ENCODE data around the gene FAM50B.

Gene FAM50B

GRCh38 chr6:3865463-3865862 is 16.3 kb downstream of the FAM50B start:
- Histone ChIP-seq H3K9me3 (ENCODE audit: control insufficient read depth in 2 of 2, low read length in 2 of 2) (no peaks in the 10 kb centered on the region), H3K9ac (ENCODE audit: low read length in 2 of 2) (no peak overlapping the region), H3K4me1 (ENCODE audit: control insufficient read depth, insufficient read depth, low read length) (no peaks in the 10 kb centered on the region), H3K27me3 (ENCODE audit: control insufficient read depth in 1 of 2, insufficient read depth in 2 of 2, low read length in 2 of 2) (no peaks in the 10 kb centered on the region), H3K36me3 (ENCODE audit: control insufficient read depth in 2 of 2, insufficient read depth in 2 of 2, low read length in 2 of 2) (no peaks in the 10 kb centered on the region), H3K27ac (ENCODE audit: low read length) (no peak overlapping the region), H3K4me3 (ENCODE audit: low read length in 2 of 2) (no peak overlapping the region)

DNA sequence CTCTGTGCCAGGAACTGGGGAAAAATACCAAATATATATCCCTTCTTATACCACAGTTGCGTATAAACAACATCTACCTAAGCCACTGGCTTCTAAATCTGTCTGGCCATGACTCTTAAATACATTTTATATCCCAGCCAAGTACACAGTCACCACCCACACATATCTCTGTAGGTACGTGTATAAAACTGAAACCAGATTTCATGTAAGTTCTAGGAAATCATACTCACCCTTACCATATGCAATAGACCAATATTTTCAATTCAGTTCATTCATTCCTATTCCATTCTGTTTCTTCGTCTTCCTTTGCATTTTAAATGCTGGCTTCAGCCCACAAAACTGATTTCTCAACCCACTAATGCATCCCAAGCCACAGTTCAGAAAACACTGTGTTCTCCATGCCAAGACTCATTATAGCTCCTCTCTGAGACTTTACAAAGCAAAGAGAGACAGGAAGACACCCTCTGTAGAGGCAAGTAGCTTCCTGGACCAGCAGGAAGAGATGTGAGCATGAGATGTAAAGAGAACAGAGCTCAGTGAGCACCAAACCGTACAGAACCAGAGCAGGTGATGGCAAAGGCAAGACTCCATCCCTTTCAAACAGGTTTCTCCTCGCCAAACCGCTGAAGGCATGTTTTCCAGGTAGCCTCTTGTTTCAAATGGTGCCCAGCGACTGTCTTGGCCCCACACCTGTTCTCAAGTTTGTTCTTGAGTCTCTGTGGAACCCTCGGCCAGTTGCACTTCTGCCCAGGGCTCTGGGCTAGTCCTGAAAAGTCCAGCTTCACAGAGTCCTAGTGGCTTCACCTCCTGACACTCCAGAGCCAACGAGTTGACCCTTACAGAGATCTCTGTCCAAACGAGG is 18.7 kb downstream of the FAM50B start:
- Histone ChIP-seq H3K9me3 (ENCODE audit: control insufficient read depth in 2 of 2, low read length in 2 of 2) (no peaks in the 10 kb centered on the region), H3K4me1 (ENCODE audit: control insufficient read depth, insufficient read depth, low read length) (no peaks in the 10 kb centered on the region), H3K27ac (ENCODE audit: low read length) (no peak overlapping the region), H3K4me3 (ENCODE audit: low read length in 2 of 2) (no peak overlapping the region), H3K36me3 (ENCODE audit: control insufficient read depth in 2 of 2, insufficient read depth in 2 of 2, low read length in 2 of 2) (no peaks in the 10 kb centered on the region), H3K27me3 (ENCODE audit: control insufficient read depth in 1 of 2, insufficient read depth in 2 of 2, low read length in 2 of 2) (no peaks in the 10 kb centered on the region), H3K9ac (ENCODE audit: low read length in 2 of 2) (no peak overlapping the region)

- Histone ChIP-seq H3K4me1 (ENCODE audit: control insufficient read depth, insufficient read depth, low read length) (no peaks in the 10 kb centered on the region), H3K9ac (ENCODE audit: low read length in 2 of 2) (no peak overlapping the region), H3K4me3 (ENCODE audit: low read length in 2 of 2) (no peak overlapping the region), H3K36me3 (ENCODE audit: control insufficient read depth in 2 of 2, insufficient read depth in 2 of 2, low read length in 2 of 2) (no peaks in the 10 kb centered on the region), H3K9me3 (ENCODE audit: control insufficient read depth in 2 of 2, low read length in 2 of 2) (no peaks in the 10 kb centered on the region), H3K27ac (ENCODE audit: low read length) (no peak overlapping the region), H3K27me3 (ENCODE audit: control insufficient read depth in 1 of 2, insufficient read depth in 2 of 2, low read length in 2 of 2) (no peaks in the 10 kb centered on the region)
Observed at GRCh38 chr6:3868544-3868943, 19.4 kb downstream of the FAM50B start.

DNA sequence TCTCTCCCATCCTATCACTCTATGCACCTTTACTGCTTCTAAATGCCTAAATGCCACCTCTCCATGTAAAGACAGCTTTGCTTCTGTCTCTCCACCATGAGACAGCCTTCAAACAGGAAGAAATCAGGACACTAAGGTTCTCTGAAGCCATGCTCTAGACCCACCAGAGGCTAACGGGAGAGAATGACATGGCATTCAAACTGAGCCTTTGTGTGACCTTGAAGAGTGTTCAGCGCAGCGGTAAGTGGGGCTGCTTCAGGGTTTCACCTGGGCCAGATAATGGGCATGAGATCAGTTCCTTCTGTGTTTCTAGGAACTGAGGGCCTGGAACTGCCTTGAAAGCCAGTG is 20.1 kb downstream of the FAM50B start:
- Histone ChIP-seq H3K9ac (ENCODE audit: low read length in 2 of 2) (no peak overlapping the region), H3K4me3 (ENCODE audit: low read length in 2 of 2) (no peak overlapping the region), H3K27me3 (ENCODE audit: control insufficient read depth in 1 of 2, insufficient read depth in 2 of 2, low read length in 2 of 2) (no peaks in the 10 kb centered on the region), H3K27ac (ENCODE audit: low read length) (no peak overlapping the region), H3K9me3 (ENCODE audit: control insufficient read depth in 2 of 2, low read length in 2 of 2) (no peaks in the 10 kb centered on the region), H3K4me1 (ENCODE audit: control insufficient read depth, insufficient read depth, low read length) (no peaks in the 10 kb centered on the region), H3K36me3 (ENCODE audit: control insufficient read depth in 2 of 2, insufficient read depth in 2 of 2, low read length in 2 of 2) (no peaks in the 10 kb centered on the region)

GRCh38 chr6:3869632-3870527 is 20.7 kb downstream of the FAM50B start:
- Histone ChIP-seq H3K36me3 (ENCODE audit: control insufficient read depth in 2 of 2, insufficient read depth in 2 of 2, low read length in 2 of 2) (no peaks in the 10 kb centered on the region), H3K27me3 (ENCODE audit: control insufficient read depth in 1 of 2, insufficient read depth in 2 of 2, low read length in 2 of 2) (no peaks in the 10 kb centered on the region), H3K4me3 (ENCODE audit: low read length in 2 of 2) (no peak overlapping the region), H3K4me1 (ENCODE audit: control insufficient read depth, insufficient read depth, low read length) (no peaks in the 10 kb centered on the region), H3K9ac (ENCODE audit: low read length in 2 of 2) (no peak overlapping the region), H3K9me3 (ENCODE audit: control insufficient read depth in 2 of 2, low read length in 2 of 2) (no peaks in the 10 kb centered on the region), H3K27ac (ENCODE audit: low read length) (no peak overlapping the region)

GRCh38 chr6:3870528-3870925 is 21.4 kb downstream of the FAM50B start:
- Histone ChIP-seq H3K4me3 (ENCODE audit: low read length in 2 of 2) (no peak overlapping the region), H3K27me3 (ENCODE audit: control insufficient read depth in 1 of 2, insufficient read depth in 2 of 2, low read length in 2 of 2) (no peaks in the 10 kb centered on the region), H3K9me3 (ENCODE audit: control insufficient read depth in 2 of 2, low read length in 2 of 2) (no peaks in the 10 kb centered on the region), H3K4me1 (ENCODE audit: control insufficient read depth, insufficient read depth, low read length) (no peaks in the 10 kb centered on the region), H3K36me3 (ENCODE audit: control insufficient read depth in 2 of 2, insufficient read depth in 2 of 2, low read length in 2 of 2) (no peaks in the 10 kb centered on the region), H3K27ac (ENCODE audit: low read length) (no peak overlapping the region), H3K9ac (ENCODE audit: low read length in 2 of 2) (no peak overlapping the region)

GRCh38 chr6:3871515-3871914 is 22.3 kb downstream of the FAM50B start:
- Histone ChIP-seq H3K4me1 (ENCODE audit: control insufficient read depth, insufficient read depth, low read length) (no peaks in the 10 kb centered on the region), H3K4me3 (ENCODE audit: low read length in 2 of 2) (no peak overlapping the region), H3K27me3 (ENCODE audit: control insufficient read depth in 1 of 2, insufficient read depth in 2 of 2, low read length in 2 of 2) (no peaks in the 10 kb centered on the region), H3K9me3 (ENCODE audit: control insufficient read depth in 2 of 2, low read length in 2 of 2) (no peaks in the 10 kb centered on the region), H3K9ac (ENCODE audit: low read length in 2 of 2) (no peak overlapping the region), H3K36me3 (ENCODE audit: control insufficient read depth in 2 of 2, insufficient read depth in 2 of 2, low read length in 2 of 2) (no peaks in the 10 kb centered on the region), H3K27ac (ENCODE audit: low read length) (no peak overlapping the region)

DNA sequence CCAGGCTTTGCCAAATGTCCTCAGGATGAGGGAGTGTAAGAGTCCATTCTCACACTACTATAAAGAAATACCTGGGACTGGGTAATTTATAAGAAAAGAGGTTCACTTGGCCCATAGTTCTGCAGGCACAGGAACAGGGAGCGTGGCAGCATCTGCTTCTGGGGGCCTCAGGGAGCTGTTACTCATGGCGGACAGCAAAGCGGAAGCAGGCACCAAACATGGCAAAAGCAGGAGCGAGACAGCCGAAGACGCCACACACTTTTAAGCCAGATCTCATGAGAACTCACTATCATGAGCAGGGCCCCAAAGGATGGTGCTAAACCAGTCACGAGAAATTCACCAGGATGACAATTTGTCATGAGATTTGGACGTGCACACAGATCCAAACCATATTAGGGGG is 22.8 kb downstream of the FAM50B start:
- Histone ChIP-seq H3K27ac (ENCODE audit: low read length) (no peak overlapping the region), H3K27me3 (ENCODE audit: control insufficient read depth in 1 of 2, insufficient read depth in 2 of 2, low read length in 2 of 2) (no peaks in the 10 kb centered on the region), H3K4me3 (ENCODE audit: low read length in 2 of 2) (no peak overlapping the region), H3K4me1 (ENCODE audit: control insufficient read depth, insufficient read depth, low read length) (no peaks in the 10 kb centered on the region), H3K36me3 (ENCODE audit: control insufficient read depth in 2 of 2, insufficient read depth in 2 of 2, low read length in 2 of 2) (no peaks in the 10 kb centered on the region), H3K9me3 (ENCODE audit: control insufficient read depth in 2 of 2, low read length in 2 of 2) (no peaks in the 10 kb centered on the region), H3K9ac (ENCODE audit: low read length in 2 of 2) (no peak overlapping the region)

- no peaks in the 10 kb centered on the region for H3K36me3 ChIP-seq (ENCODE audit: control insufficient read depth in 2 of 2, insufficient read depth in 2 of 2, low read length in 2 of 2)
- no peak overlapping the region for H3K4me3 ChIP-seq (ENCODE audit: low read length in 2 of 2)
- H3K4me1 ChIP-seq (ENCODE audit: control insufficient read depth, insufficient read depth, low read length), result no peaks in the 10 kb centered on the region
- H3K27me3 ChIP-seq (ENCODE audit: control insufficient read depth in 1 of 2, insufficient read depth in 2 of 2, low read length in 2 of 2), result no peaks in the 10 kb centered on the region
- H3K9ac ChIP-seq (ENCODE audit: low read length in 2 of 2), result no peak overlapping the region
- no peaks in the 10 kb centered on the region for H3K9me3 ChIP-seq (ENCODE audit: control insufficient read depth in 2 of 2, low read length in 2 of 2)
- H3K27ac ChIP-seq (ENCODE audit: low read length), result no peak overlapping the region
Observed at GRCh38 chr6:3872370-3872854, 23.2 kb downstream of the FAM50B start.

DNA sequence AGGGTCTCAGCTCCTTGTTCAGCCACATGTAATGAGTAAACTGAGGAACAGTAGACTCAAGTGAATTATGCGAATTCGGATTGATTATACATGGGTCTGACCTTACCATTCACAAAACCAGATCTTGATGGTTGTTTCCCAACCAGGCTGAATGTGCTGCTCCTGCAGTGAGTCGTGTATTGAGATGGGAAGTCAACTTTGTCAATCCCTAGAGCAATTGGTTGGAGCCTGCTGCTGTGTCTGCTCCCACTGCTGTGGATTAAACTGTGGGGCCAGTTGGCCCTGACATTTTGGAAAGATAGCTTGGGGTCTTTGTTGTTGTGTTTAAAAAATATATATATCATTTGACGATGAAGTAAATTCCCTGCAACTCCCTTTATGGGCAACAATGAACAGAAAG is 23.9 kb downstream of the FAM50B start:
- Histone ChIP-seq H3K27ac (ENCODE audit: low read length) (no peak overlapping the region), H3K4me3 (ENCODE audit: low read length in 2 of 2) (no peak overlapping the region), H3K4me1 (ENCODE audit: control insufficient read depth, insufficient read depth, low read length) (no peaks in the 10 kb centered on the region), H3K9ac (ENCODE audit: low read length in 2 of 2) (no peak overlapping the region), H3K27me3 (ENCODE audit: control insufficient read depth in 1 of 2, insufficient read depth in 2 of 2, low read length in 2 of 2) (no peaks in the 10 kb centered on the region), H3K9me3 (ENCODE audit: control insufficient read depth in 2 of 2, low read length in 2 of 2) (no peaks in the 10 kb centered on the region), H3K36me3 (ENCODE audit: control insufficient read depth in 2 of 2, insufficient read depth in 2 of 2, low read length in 2 of 2) (no peaks in the 10 kb centered on the region)

- H3K27ac ChIP-seq (ENCODE audit: low read length), result no peak overlapping the region
- H3K36me3 ChIP-seq (ENCODE audit: control insufficient read depth in 2 of 2, insufficient read depth in 2 of 2, low read length in 2 of 2), result no peaks in the 10 kb centered on the region
- no peak overlapping the region for H3K9ac ChIP-seq (ENCODE audit: low read length in 2 of 2)
- H3K4me1 ChIP-seq (ENCODE audit: control insufficient read depth, insufficient read depth, low read length), result no peaks in the 10 kb centered on the region
- H3K4me3 ChIP-seq (ENCODE audit: low read length in 2 of 2), result no peak overlapping the region
- no peaks in the 10 kb centered on the region for H3K27me3 ChIP-seq (ENCODE audit: control insufficient read depth in 1 of 2, insufficient read depth in 2 of 2, low read length in 2 of 2)
- no peaks in the 10 kb centered on the region for H3K9me3 ChIP-seq (ENCODE audit: control insufficient read depth in 2 of 2, low read length in 2 of 2)
Observed at GRCh38 chr6:3874069-3874468, 24.9 kb downstream of the FAM50B start.
